ENCODE results near the gene SGCG. TPM values are rescaled to one million over a fixed set of nuclear protein-coding genes. Genes with fewer than 3 reads are reported as not detected.

SGCG gene
- total and polyA plus RNA-seq, 10 of the 15 experiments (the other 5 are each of a cell fraction or from before 2014, with no cell fraction given), result not detected

GRCh38 chr13:23322353-23323336 is 141.9 kb downstream of the SGCG start (continued):
- TF ChIP-seq CHD2 (IDR thresholded peaks at IDR 0.05; ENCODE audit: borderline replicate concordance, low read depth, low read length), result no peak

GRCh38 chr13:23323946-23324709 is 143.3 kb downstream of the SGCG start:
- Histone ChIP-seq H3K9ac (ENCODE audit: control insufficient read depth, insufficient read depth, low read length) (no peak overlapping the region), H3K27me3 (replicated peaks in 1 of 2; ENCODE audit: control insufficient read depth in 2 of 2, insufficient read depth in 2 of 2, low read length in 1 of 2) (no peaks in the 10 kb centered on the region), H3K9me3 (replicated peaks; ENCODE audit: control insufficient read depth, insufficient read depth, low read length) (no peaks in the 10 kb centered on the region), H3K27ac (ENCODE audit: control insufficient read depth, insufficient read depth) (no peak overlapping the region), H3K4me3 (no peak overlapping the region), H3K79me2 (ENCODE audit: control insufficient read depth, insufficient read depth, low read length) (no peaks in the 10 kb centered on the region), H4K20me1 (ENCODE audit: control insufficient read depth, insufficient read depth) (no peaks in the 10 kb centered on the region), H3K36me3 (ENCODE audit: control insufficient read depth in 2 of 2, insufficient read depth in 2 of 2, low read length in 1 of 2) (no peaks in the 10 kb centered on the region), H3K4me2 (ENCODE audit: control insufficient read depth, insufficient read depth) (no peak overlapping the region), H3K4me1 (ENCODE audit: control insufficient read depth, insufficient read depth, low read length) (peaks cover 26% of the 10 kb centered on the region), H2AFZ (ENCODE audit: control insufficient read depth, low read depth, low read length) (no peak overlapping the region)
- no peak for FAIRE-seq
- DNase-seq (ENCODE audit: low read depth, low spot score), result no peak
- in situ Hi-C loops (cut with MboI) (loop anchor here (5.0 kb wide), 1 partner anchor 522 kb away; no protein-coding TSS in a partner anchor), intact Hi-C loops (cut with micrococcal nuclease; ENCODE audit: unreplicated experiment) (loop anchor here (10.0 kb wide), 1 partner anchor 299 kb away; no protein-coding TSS in a partner anchor)
- no TSS peak for BruUV-seq (replicated peaks)
- POLR2A ChIA-PET, result no interaction called here
- RAD21 ChIA-PET (ENCODE audit: unreplicated experiment), result interaction anchor here (1.2 kb wide), 1 partner anchor 48 kb away, joined by 3 read pairs; no protein-coding TSS in a partner anchor
- no peak for ATAC-seq
- SMC1A ChIA-PET (ENCODE audit: uncharacterized antibody, unreplicated experiment), result interaction anchor here (1.5 kb wide), 1 partner anchor 8 kb away, joined by 4 read pairs; no protein-coding TSS in a partner anchor
- CTCF ChIA-PET, result no interaction called here
- 84% methylated on average over 17 of the region's 17 CpGs for WGBS (ENCODE audit: insufficient coverage, insufficient replicate concordance, low lambda C conversion rate, missing lambda C conversion rate)
- TF ChIP-seq SPI1 (IDR thresholded peaks at IDR 0.05; ENCODE audit: borderline replicate concordance, insufficient read depth, low read depth, low read length), result no peak
- no peak for TF ChIP-seq NBN (IDR thresholded peaks at IDR 0.05)
- no peak for TF ChIP-seq PRDM15 (CRISPR knock-in tag; IDR thresholded peaks at IDR 0.05)
- TF ChIP-seq SMC3 (IDR thresholded peaks at IDR 0.05; ENCODE audit: borderline replicate concordance, low read length), result no peak
- no peak for TF ChIP-seq MEF2A (IDR thresholded peaks at IDR 0.05; ENCODE audit: insufficient read depth, low read depth, low read length)
- TF ChIP-seq BCL3 (IDR thresholded peaks at IDR 0.05; ENCODE audit: borderline replicate concordance, insufficient read depth, low read depth, low read length, poor library complexity, severe bottlenecking), result no peak
- TF ChIP-seq ZNF207 (IDR thresholded peaks at IDR 0.05; ENCODE audit: borderline replicate concordance), result no peak
- no peak for TF ChIP-seq ZNF217 (IDR thresholded peaks at IDR 0.05)
- TF ChIP-seq CTCF (IDR thresholded peaks at IDR 0.05 in 2 of 3, conservative IDR thresholded peaks at IDR 0.05 in 1 of 3; ENCODE audit: control insufficient read depth in 2 of 3, extremely low read depth in 1 of 3, insufficient read depth in 1 of 3, low read depth in 3 of 3, low read length in 3 of 3), result no peak
- TF ChIP-seq KLF5 (IDR thresholded peaks at IDR 0.05; ENCODE audit: partially characterized antibody), result no peak
- TF ChIP-seq BRCA1 (IDR thresholded peaks at IDR 0.05; ENCODE audit: low read depth, low read length), result no peak

Measured in GM12878 (cell line).